Cardiac muscle cell (in vitro differentiated cells and primary cell): ENCODE measurements around the gene SLC35D1. TPM values are rescaled to one million over a fixed set of nuclear protein-coding genes. Genes with fewer than 3 reads are reported as not detected.

Source experiments
- DNase-seq, 2 donors: peaks; one replicate each; pipeline versions ENCODE4 v3.0.0 to v3.0.0-alpha.2; 2010 to 2017; ENCODE audit warnings: low read depth in 1 of 2, low spot score in 1 of 2
- H3K27ac ChIP-seq: fragments of 200-600 bp; sonication (generic); 2 replicates; pipeline ENCODE4 v1.5.1; 2016
- H3K27me3 ChIP-seq: fragments of 200-600 bp; sonication (generic); 2 replicates; pipeline ENCODE4 v1.6.0; 2016; ENCODE audit warnings: control low read depth
- H3K36me3 ChIP-seq: fragments of 200-600 bp; sonication (generic); 2 replicates; pipeline ENCODE4 v1.5.1; 2016; ENCODE audit warnings: control low read depth
- H3K4me1 ChIP-seq: fragments of 200-600 bp; sonication (generic); 2 replicates; pipeline ENCODE4 v1.8.1; 2017; ENCODE audit warnings: low read depth, mild to moderate bottlenecking, mixed run types
- H3K4me3 ChIP-seq: fragments of 200-600 bp; sonication (generic); 2 replicates; pipeline ENCODE4 v1.5.1; 2016; ENCODE audit warnings: mild to moderate bottlenecking
- H3K9me3 ChIP-seq: fragments of 200-600 bp; sonication (generic); 2 replicates; pipeline ENCODE4 v1.5.1; 2017; ENCODE audit warnings: low read depth, mild to moderate bottlenecking, control low read depth
- polyA plus RNA-seq: library from polyadenylated mRNA; unstranded; fragments of >200 nt; fragmentation: Nextera tagmentation; extraction: Ambion mirVana; gene quantifications from 2 replicates; pipeline ENCODE4 v1.2.1, GENCODE V29; 2016
- total RNA-seq: library from RNA; depleted of rRNA; stranded (reverse); fragments of >200 nt; gene quantifications from 2 replicates; pipeline ENCODE4 v1.2.3, GENCODE V29; 2016
- TF ChIP-seq, protein P1 (sequence below): IDR thresholded peaks from 2 replicates; pipeline ENCODE4 v1.5.1; 2012; ENCODE audit warnings: low read depth, mild to moderate bottlenecking, low read length

The SLC35D1 gene
- total and polyA plus RNA-seq, 2 experiments from 2014 or later: 11.3 to 13.3 TPM

DNA sequence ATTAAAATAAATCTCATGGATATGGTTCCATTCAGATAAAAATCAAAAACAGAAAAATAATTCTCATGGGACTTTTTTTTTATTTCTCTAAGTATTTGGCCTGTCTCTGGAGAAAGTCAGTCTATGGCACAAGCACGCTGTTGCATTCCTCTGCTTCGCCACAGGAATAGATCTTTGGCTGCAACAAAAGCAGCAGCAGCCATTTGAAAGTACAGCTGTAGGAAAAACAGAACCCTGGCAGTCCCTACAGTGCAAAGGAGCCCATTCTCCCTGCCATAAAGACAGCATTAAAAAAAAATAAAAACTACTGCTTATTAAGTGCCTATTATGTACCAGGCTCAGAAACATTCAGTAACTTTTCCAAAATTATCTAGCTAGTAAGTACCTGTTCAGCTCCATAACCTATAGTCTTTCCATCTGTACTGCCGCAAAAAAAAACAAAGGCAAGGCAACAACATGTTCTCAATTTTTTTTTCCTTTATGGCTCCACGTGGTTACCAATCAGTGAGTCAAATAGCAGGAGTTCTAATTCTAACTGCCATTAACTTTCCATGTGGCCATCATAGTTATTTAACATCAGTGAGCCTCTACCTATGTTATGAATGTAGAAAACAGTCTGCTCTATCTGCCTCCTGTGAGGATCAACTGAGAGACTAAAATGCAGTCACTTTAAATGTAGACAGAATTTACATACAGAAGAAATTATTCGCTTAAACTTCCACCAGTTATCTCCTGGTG lies 22.7 kb downstream of the SLC35D1 start:
- Histone ChIP-seq H3K4me3 (no peak overlapping the region), H3K4me1 (no peaks in the 10 kb centered on the region), H3K36me3 (peaks cover 28% of the 10 kb centered on the region), H3K9me3 (no peaks in the 10 kb centered on the region), H3K27ac (peak overlapping the region; percentile 48), H3K27me3 (no peaks in the 10 kb centered on the region)
- DNase-seq: peak in 1 of 2 donors; percentile 35
- TF ChIP-seq, protein P1, sequence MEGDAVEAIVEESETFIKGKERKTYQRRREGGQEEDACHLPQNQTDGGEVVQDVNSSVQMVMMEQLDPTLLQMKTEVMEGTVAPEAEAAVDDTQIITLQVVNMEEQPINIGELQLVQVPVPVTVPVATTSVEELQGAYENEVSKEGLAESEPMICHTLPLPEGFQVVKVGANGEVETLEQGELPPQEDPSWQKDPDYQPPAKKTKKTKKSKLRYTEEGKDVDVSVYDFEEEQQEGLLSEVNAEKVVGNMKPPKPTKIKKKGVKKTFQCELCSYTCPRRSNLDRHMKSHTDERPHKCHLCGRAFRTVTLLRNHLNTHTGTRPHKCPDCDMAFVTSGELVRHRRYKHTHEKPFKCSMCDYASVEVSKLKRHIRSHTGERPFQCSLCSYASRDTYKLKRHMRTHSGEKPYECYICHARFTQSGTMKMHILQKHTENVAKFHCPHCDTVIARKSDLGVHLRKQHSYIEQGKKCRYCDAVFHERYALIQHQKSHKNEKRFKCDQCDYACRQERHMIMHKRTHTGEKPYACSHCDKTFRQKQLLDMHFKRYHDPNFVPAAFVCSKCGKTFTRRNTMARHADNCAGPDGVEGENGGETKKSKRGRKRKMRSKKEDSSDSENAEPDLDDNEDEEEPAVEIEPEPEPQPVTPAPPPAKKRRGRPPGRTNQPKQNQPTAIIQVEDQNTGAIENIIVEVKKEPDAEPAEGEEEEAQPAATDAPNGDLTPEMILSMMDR: no peak

DNA sequence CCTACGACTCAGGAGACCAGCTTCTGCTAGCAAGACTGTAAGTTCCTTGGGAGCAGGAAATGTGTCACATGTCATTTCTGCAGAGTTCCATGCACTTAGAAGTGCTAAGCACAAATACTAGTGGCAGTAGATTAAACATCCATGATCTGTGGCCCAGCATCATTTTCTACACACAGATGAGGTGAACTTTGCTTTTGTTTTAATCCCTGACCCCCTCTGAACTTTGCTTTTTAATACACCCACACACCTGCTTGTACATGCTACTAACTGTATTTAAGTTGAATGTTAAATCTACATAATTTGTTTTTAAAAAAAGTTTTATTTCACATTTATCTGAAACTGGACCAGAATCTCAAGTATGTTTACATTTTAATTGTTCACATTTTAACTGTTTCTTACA lies 24.5 kb downstream of the SLC35D1 start:
- H3K36me3 ChIP-seq: peaks cover 34% of the 10 kb centered on the region
- no peak overlapping the region for H3K4me3 ChIP-seq
- no peak overlapping the region for H3K27ac ChIP-seq
- H3K9me3 ChIP-seq: no peaks in the 10 kb centered on the region
- no peak for DNase-seq
- no peaks in the 10 kb centered on the region for H3K4me1 ChIP-seq
- TF ChIP-seq, protein P1: no peak
- no peaks in the 10 kb centered on the region for H3K27me3 ChIP-seq

DNA sequence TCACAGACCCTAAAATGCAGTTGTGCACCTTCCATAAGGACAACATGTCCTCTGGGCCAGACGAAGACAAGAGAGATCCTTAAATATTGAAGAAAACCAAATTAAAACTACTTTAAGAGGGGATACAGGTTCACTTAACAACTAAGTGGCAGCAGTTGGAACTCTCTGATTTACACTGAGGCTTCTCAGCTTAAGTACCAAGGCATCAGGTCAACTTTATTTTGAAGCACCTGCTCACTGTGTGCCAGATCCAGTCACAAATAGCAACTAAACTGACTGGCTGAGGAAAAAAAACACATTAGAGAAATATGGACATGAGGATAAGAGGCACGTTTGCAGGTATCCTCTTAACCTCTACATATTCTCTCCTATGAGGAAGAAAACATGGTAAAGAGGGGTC lies 33.2 kb downstream of the SLC35D1 start:
- DNase-seq: peak in 1 of 2 donors; percentile 36
- Histone ChIP-seq H3K27me3 (no peaks in the 10 kb centered on the region), H3K27ac (peak overlapping the region; percentile 87), H3K9me3 (no peaks in the 10 kb centered on the region), H3K36me3 (peaks cover 33% of the 10 kb centered on the region), H3K4me1 (peaks cover 37% of the 10 kb centered on the region), H3K4me3 (no peak overlapping the region)
- TF ChIP-seq, protein P1: no peak

DNA sequence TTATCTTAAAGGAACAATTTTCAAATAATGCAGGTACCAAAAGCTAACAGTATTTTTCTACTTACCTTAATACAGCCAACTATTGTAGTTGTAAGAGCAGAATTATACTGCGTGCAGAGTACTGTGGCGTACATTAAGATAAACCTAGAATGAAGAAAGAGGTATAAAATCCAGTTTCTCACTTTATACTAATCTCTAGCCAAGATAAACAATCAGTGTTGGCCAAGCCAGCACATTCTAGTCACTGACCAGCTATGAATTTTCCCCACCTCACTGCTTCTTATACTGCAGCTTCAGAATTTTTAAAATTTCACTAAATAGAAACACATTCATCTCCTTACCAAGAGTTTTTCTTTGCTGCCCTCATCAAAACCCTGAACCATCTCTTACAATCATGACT lies 33.6 kb downstream of the SLC35D1 start:
- peak overlapping the region; percentile 87 for H3K27ac ChIP-seq
- DNase-seq: peak in 1 of 2 donors; percentile 66
- H3K9me3 ChIP-seq: no peaks in the 10 kb centered on the region
- TF ChIP-seq, protein P1: no peak
- peaks cover 37% of the 10 kb centered on the region for H3K4me1 ChIP-seq
- H3K4me3 ChIP-seq: no peak overlapping the region
- peaks cover 33% of the 10 kb centered on the region for H3K36me3 ChIP-seq
- no peaks in the 10 kb centered on the region for H3K27me3 ChIP-seq

DNA sequence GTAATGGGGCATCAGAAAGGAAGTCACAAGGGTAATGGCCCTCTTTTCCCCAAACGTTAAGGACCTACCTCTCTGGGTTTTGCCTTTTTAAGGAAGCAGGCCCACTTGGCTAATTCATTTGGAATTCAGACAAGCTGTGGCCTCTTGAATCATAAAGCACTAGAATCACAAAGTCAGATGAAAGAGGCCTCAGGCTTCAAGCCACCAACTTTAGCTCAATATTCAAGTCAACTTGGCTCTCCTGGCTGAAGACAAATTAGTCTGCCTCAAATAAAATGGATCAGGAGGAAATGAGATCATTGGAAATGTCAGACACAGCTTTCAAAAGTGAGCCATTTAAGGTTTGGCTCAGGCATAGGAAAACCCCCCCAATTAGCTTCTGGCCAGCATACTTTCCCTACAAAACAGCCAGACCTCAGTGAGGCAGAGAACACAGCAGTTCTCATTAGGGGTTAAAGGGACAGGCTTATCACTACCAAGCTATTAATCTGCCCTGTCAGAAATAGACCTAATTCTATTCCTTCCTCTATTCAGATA lies 34.3 kb downstream of the SLC35D1 start:
- H3K9me3 ChIP-seq: no peaks in the 10 kb centered on the region
- DNase-seq: peak; percentile 37 to 68
- H3K27me3 ChIP-seq: no peaks in the 10 kb centered on the region
- peaks cover 33% of the 10 kb centered on the region for H3K36me3 ChIP-seq
- TF ChIP-seq, protein P1: no peak
- peak overlapping the region; percentile 87 for H3K27ac ChIP-seq
- H3K4me3 ChIP-seq: no peak overlapping the region
- H3K4me1 ChIP-seq: peaks cover 37% of the 10 kb centered on the region
